GM12891 (cell line): Measurements from ENCODE around the gene DYNC1LI2.

Source experiments
- DNase-seq: peaks from one replicate; pipeline ENCODE4 v3.0.0; 2011; ENCODE audit warnings: low spot score; ENCODE audit not compliant: insufficient read length
- FAIRE-seq: peaks from 2 replicates; lab custom pipeline; 2011; peaks lifted over from hg19 to GRCh38; lab: Jason Lieb, UNC
- PAX5 ChIP-seq: IDR thresholded peaks from 2 replicates; pipeline ENCODE4 v1.6.1; 2011; ENCODE audit warnings: low read length, moderate library complexity, mild to moderate bottlenecking; ENCODE audit not compliant: insufficient read depth, severe bottlenecking
- POLR2A ChIP-seq: IDR thresholded peaks from 2 replicates; pipeline ENCODE4 v1.6.1; 2011; ENCODE audit warnings: low read depth, low read length, control low read depth
- POLR2AphosphoS5 ChIP-seq: IDR thresholded peaks from 2 replicates; pipeline ENCODE4 v1.6.1; 2011; ENCODE audit warnings: low read depth, low read length, control low read depth
- POU2F2 ChIP-seq: IDR thresholded peaks from 2 replicates; pipeline ENCODE4 v1.6.1; 2011; ENCODE audit warnings: low read depth, mild to moderate bottlenecking, control low read depth, low read length, moderate library complexity
- SPI1 ChIP-seq: IDR thresholded peaks from 2 replicates; pipeline ENCODE4 v1.6.1; 2011; ENCODE audit warnings: low read depth, low read length, control low read depth
- TAF1 ChIP-seq: IDR thresholded peaks from 2 replicates; pipeline ENCODE4 v1.6.1; 2011; ENCODE audit warnings: low read depth, low read length, control low read depth

Gene DYNC1LI2

DNA sequence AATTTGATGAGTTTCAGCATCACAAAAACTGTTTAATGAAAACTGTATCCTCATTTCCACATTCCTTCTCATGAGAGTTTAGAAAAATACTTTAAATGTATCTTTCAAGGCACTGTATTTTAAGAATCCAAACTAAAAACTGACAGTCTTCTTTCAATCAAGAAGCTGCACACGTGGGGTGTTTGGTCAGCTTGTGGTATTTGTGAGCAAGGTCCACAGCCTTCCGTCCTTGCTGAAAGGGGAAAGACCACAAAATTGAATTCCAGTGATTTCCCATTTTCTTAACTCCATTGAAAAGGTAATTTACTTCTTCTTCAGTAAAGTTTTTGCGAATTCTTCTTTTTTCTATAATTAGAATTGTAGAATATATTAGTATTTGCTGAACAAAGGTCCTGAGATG lies 3.4 kb upstream of the DYNC1LI2 start:
- FAIRE-seq (no peak), DNase-seq (no peak)
- no peak for TF ChIP-seq PAX5
- TF ChIP-seq POLR2AphosphoS5: no peak
- TF ChIP-seq POLR2A: no peak
- no peak for TF ChIP-seq TAF1
- TF ChIP-seq SPI1: no peak
- TF ChIP-seq POU2F2: no peak

DNA sequence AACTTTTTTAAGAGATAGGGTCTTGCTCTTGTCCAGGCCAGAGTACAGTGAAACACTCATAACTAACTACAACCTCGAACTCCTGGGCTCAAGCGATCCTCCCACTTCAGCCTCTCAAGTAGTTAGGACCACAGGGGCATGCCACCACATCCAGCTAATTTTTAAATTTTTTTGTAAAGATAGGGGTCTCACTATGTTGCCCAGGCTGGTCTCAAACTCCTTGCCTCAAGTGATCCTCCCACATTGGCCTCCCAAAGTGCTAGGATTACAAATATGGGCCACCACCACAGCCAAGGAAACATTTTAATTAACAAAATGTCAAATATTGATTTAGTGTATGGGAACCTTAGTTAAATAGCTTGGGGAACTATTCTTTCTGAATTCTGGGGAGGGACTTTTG lies 2.8 kb upstream of the DYNC1LI2 start:
- FAIRE-seq (no peak), DNase-seq (no peak)
- TF ChIP-seq SPI1 (no peak), POLR2AphosphoS5 (no peak), POU2F2 (no peak), POLR2A (no peak), TAF1 (no peak), PAX5 (no peak)

DNA sequence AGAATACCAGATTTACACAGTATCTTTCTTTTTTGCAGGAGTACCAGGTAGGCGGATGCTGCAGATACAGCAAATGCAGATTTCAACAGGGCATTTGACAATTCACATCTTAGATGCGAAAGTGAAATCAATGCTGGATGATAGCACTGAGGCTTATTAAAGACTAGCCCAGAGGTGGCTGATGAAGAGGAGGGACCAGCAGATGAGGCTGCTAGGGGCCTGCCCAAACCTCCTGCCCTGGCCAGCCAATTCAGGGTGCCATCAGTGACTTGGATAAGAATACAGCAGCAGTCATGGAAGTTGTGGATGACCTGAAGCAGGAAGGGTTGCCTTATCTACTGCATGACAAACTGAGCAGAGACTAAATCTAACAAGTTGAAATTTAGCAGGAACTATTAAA lies 1.5 kb upstream of the DYNC1LI2 start:
- FAIRE-seq: no peak
- TF ChIP-seq SPI1: no peak
- TF ChIP-seq POU2F2: no peak
- no peak for TF ChIP-seq PAX5
- TF ChIP-seq POLR2AphosphoS5: no peak
- no peak for TF ChIP-seq POLR2A
- no peak for DNase-seq

DNA sequence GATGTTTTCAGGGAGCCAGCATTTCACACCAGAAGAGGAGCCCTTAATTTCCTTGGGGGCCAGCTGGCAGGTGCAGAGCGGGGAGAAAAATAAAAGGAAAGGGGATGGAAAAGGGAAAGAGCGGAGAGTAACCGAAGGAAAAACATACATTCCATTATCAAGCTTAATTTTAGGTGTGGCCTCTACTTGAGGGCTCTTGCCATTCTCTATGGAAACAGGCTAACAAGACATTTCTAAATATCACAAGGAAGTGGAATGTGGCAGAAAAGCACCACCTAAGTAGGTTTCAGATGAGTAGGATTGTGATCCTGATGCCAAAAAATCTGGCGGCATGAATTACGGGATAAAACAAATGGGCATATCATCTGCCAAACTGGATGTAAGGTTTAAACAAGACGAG lies 970 bp upstream of the DYNC1LI2 start:
- TF ChIP-seq PAX5: no peak
- no peak for TF ChIP-seq POLR2AphosphoS5
- no peak for TF ChIP-seq POU2F2
- no peak for TF ChIP-seq TAF1
- no peak for TF ChIP-seq SPI1
- TF ChIP-seq POLR2A: no peak
- FAIRE-seq (no peak), DNase-seq (no peak)

DNA sequence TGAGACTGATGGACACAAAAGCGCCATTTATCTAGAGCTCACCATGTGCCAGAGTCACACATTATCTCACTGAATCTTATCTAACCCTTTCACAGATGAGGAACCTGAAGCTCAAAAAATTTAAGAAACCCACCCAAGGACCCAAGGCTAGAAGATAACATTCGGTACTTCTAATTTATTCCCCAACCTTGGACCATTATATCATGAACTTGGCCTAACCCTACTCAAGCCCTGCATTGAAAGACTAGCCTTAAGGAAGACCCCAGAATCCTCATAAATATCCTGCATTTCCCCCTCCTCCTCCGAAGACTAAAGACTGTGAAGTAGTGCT lies 548 bp upstream of the DYNC1LI2 start:
- TF ChIP-seq POLR2A (no peak), PAX5 (no peak), POLR2AphosphoS5 (no peak), POU2F2 (no peak), SPI1 (no peak), TAF1 (no peak)
- DNase-seq (no peak), FAIRE-seq (no peak)

DNA sequence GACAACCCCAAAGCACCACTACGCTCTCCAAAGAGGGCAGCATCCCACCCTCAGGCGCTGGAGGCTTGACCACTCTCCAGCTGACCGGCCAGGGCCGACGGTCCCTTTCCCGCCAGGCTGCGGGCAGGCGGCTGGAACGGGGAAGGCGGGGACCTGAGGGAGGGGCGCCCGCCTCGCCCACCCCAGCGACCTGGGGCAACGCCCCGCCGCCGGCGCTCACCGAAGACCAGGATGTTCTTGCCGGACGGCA lies 431 bp downstream of the DYNC1LI2 start:
- DNase-seq: peak; percentile 30
- TF ChIP-seq TAF1 (no peak), SPI1 (no peak), POU2F2 (no peak)
- no peak for FAIRE-seq

DNA sequence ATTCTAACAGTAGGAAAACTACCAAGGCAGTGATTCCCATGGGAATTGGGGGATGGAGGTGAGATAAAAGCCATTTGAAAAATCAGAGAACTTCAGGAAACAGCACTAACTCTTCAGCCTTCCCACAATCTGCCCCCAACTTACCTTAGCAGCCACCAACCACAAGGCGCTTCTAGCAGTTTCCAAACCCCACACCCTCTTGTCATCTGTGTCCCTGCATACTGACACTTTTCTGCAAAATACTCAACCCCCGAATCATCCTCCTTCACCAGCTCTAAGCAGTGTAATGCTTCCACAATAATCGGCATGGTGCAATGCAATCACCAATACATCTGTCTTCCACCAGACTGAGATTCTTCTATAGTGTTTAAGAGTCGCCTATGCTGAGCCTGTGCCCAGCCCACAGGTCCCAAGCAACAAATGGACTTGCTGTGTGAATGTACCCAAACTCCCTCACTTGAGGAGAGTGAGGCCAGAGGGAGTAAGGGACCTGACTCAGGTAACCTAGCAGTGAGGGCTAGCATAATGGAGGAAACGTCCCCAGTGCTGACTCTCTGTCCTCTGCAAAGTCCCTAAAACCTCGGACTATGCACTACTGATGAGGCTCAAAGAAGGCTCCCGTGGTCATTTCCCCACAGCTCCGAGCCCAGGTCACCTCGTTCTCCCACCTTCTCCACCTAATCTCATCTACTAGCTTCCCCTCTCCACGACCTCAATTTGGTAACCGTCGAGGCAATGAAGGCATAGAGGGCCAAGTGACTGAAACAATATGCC lies 943 bp downstream of the DYNC1LI2 start:
- DNase-seq (no peak), FAIRE-seq (no peak)
- no peak for TF ChIP-seq POU2F2
- no peak for TF ChIP-seq POLR2AphosphoS5
- no peak for TF ChIP-seq SPI1
- no peak for TF ChIP-seq POLR2A
- no peak for TF ChIP-seq TAF1
- TF ChIP-seq PAX5: no peak

DNA sequence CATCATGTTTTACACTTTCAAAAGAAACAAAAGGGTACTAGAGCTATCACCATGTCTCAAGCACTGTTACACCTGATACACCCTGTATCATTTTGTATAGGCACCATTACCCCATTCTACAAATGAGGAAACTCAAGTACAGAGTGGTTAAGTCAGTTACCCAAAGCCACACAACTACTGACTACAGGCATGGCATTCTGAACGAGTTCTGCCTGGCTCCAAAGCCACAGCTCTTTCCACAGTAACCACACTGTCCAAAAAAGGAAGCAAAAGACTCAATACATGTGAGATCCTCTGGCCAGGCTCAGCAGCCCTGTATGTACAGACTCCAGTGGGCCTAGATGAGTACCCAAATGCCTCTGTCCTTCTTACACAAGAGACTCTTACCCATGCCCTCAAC lies 4.7 kb downstream of the DYNC1LI2 start:
- TF ChIP-seq POLR2A (no peak), POU2F2 (no peak), POLR2AphosphoS5 (no peak), TAF1 (no peak), PAX5 (no peak), SPI1 (no peak)
- FAIRE-seq (peak; percentile 73), DNase-seq (no peak)

DNA sequence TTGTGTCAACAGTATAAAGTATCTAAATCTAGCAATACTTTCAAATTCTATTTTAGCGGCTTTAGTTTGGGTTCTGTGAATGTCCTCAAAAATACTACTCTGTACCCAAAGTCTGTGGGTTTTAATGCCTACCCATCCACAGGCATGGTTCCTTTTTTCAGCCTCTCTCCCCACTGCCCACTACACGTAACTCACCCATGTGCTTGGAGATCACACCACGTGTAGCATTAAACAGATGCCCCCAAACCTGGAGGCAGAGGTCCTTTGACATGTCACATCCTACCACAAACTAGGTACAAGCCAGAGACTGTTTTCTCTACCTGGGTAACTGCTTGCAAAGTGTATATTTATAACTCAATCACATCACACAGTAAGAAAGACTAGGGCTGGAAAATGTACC lies 5.4 kb downstream of the DYNC1LI2 start:
- TF ChIP-seq POLR2A (no peak), PAX5 (no peak), SPI1 (no peak), POU2F2 (no peak), POLR2AphosphoS5 (no peak), TAF1 (no peak)
- FAIRE-seq (no peak), DNase-seq (no peak)

DNA sequence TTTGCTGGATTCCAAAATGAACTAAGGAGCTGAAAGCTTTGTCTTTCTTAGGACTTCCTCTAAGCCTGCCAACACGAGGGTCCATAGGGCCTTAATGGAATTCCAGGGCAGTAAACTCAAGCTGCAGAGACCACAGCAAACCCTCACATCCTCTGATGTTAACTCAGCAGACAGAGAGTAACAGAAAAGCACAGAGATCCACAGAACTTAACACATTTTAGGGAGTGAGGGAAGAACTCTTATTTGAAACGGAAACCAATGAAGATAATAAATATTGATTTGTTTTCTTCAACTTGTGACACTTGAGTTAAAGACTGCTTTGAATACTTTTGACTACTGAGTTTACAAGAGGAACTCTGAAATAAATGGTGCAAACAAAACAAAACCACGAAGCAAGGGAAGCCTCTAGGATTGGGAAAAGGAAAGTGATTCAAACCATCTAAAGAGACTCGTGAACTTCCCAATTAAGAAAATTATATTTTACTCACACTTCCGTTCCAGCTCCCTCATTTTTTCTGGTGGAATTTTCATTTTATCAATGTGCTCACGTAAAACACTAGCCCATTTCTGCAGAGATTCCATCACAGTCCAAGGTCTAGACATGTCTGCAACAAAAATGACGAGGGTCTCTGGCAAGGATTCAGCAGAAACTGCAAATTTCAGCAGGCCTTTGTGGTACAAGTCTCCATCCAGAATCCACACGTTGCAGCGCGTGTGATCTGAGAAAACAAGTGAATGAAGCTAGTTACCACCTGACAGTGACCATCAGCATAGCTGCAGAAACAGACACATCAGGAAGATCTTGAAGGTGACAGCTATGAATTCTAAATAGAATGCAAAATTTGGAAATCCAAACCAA lies 9.2 kb downstream of the DYNC1LI2 start:
- no peak for TF ChIP-seq PAX5
- no peak for TF ChIP-seq POLR2A
- TF ChIP-seq SPI1: no peak
- no peak for TF ChIP-seq POU2F2
- TF ChIP-seq TAF1: no peak
- TF ChIP-seq POLR2AphosphoS5: no peak
- FAIRE-seq (no peak), DNase-seq (no peak)
